Stimulated activated CD4-positive, alpha-beta T cell treated with anti-CD3 and anti-CD28 coated beads, Interleukin-1b, Interleukin-23, amount 100 ng/mL, for 24 hours (primary cell): ENCODE measurements around the gene NATD1.
"Not testable (repeated sequence)": the region's sequence is repeated elsewhere in the genome, so short reads cannot be mapped to it uniquely, and the experiment has no call there.

Experiments
- DNase-seq, 4 experiments: peaks; one replicate each; pipeline ENCODE4 v3.0.0-alpha.2; 2020; ENCODE audit warnings: low read depth in 4 of 4, low spot score in 1 of 4

NATD1 gene

DNA sequence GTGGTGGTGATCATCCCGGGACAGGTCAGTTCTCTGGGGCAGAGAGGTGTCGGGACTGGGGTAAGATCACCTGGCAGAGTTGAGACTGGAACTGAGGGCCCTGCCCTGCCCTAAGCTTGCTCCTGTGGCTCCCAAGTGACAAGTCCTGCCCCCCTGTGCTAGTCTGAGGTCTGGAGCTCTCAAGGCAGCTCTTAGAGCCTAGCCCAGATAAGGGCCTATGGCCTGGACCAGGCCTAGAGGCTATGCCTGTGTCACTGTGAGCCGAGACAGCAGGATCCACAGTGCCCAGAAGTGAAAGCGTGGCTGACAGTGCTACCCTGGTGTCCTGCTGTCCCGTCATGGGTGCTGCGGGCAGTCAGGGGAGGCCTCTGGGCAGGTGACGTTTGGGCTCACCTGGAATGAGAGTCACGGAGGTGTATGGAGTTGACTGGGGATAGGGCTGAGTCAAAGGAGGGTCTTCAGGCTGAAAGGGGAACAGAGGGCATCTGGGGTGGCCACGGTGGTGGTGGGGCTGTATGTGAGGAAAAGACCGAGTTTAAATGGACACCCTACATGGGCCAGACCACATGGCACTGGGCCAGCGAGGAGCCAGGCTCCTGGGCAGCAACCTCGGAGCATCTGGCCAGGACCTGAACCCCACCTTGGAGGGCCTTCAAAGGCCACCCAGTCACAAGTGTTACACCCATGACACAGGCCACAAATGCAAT is 5.5 kb downstream of the NATD1 start:
- DNase-seq: no peak

DNA sequence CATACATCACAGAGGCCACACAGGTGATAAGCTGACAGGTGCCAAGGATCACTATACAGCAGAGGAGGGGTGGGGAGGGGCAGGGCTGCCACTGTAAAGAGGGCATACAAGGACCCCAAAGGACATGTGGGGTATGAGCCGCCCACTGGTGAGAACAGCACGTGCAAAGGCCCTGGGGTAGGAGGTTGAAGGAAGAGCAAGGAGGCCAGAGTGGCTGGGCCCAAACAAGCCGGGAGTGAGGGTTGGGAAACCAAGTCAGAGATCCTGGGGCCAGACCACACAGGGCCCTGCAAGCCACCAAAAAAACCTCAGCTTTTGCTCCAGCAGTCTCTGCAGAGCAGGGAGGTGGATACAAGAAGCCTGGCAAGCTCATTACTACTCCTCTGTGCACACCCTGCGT is 6.5 kb downstream of the NATD1 start:
- DNase-seq: no peak

DNA sequence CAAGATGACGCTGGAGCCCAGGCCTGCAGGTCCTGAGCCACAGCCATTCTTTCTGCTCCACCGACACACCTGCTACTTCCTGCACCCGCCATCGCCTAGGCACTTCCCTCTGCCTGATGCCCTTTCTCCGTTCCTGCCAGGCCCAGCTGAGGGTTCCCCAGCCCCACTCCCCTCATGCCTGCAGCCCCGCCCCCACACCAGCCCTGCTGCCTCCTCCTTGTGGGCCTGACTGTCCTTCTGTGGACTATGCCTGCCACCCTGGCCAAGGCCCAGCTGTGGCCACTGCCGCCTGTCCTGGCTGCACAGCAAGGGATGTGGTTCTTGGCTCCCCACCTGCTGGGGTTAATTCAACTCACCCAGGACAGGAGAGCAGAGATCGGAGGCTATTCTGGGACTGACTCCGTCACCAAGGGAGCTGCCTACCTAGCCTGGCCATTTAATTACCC is 7.5 kb downstream of the NATD1 start:
- no peak for DNase-seq

DNA sequence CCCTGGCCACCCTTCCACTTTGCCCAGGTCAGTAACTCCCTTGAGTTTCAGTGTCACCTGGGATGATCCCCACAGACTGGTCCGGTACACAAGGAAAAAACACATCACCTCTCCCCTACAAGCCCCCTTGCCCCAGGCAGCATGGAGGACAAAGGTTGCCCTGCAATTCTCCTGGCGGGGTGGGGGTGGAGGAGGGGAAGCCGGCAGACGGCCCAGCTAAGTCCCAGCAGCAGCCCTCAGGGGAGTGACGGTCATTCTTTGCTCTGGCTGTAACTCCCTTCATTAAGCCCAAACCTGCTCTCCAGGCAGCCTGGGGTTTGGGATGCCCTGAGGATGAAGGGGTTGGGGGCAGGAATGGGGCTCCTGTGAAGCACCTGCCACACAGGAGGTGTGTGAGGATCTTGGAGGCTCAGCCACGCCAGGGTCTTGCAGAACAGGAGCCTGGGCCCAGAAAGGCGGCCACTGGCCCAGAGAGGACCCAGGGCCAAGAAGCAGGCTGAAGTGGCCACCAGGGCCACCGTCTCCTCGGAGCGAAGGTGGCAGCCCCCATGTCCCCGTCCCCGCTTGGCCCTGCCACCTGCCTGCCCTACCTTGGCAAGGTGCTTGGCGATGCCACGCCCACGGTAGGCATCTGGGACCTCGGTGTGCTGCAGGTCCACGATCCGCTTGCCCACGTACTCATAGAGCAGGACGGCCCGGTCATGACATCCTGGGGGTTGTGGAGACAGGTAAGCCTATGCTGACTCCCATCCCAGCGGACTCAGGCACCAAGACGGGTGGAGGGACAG is 9.5 kb downstream of the NATD1 start:
- no peak for DNase-seq

DNA sequence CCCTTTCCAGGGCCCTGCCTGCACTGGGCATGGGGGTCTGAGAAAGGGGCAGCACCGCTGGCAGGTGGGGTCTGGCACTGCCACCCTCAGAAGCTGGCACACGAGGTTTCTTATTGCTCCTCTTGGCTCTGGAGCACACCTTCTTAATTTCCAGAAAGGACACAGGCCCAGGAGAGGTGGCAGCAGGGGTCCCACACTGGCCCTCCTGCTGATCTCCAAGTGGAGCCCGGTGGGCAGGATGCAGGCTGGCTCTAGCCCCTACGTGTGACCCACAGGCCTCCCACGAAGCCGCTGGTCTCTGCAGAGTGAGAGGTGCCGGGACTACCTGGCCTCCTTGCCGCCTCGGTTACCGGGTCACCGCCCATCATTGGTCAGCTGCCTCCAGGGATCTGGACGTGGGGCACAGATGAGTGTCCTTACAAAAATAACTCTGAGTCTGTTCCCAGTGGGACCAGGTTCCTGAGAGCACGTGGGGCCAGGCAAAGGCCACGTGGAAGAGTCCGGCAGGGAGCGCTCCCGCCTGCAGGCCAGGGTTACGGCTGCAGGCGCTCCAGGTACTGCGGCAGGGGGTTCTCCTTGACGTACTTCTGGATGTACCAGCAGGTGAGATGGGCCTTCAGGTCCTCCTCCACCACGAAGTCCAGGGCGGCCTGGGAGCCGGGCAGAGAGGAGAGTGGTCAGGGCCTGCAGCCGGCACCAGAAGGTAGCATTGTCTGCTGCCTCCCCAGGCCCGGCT is 10.3 kb downstream of the NATD1 start:
- no peak for DNase-seq

DNA sequence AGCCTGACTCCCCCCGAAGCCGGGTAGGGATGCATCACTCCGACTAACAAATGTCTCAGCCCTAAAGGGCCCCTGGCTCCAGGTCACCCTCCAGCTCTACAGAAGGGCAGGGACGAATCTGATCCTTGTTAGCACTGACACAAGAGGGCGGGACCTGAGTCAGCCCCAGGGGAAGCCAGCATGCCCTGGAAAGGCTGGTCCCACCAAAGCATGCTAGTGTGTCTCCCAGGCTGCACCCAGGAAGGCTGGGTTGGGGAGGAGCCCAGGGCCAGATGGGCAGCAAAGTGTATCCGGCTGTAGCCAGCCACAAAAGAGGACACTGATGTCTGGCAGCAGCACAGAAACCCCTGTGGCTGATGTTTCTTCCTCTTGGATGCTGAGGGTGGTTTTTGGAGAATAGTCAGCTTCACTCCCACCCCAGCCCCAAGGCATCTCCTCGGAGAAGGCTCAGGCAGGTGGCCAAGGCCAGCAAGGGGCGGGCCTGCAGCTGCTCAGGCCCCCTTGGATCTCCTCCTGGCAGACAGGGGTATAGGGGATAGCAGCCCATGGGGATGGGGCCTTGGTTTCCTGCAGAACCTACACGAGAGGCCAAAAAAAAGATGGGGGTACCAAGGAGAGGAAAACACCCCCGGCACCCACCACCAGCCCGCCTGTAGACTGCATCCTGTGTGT is 11.0 kb downstream of the NATD1 start:
- no peak for DNase-seq

DNA sequence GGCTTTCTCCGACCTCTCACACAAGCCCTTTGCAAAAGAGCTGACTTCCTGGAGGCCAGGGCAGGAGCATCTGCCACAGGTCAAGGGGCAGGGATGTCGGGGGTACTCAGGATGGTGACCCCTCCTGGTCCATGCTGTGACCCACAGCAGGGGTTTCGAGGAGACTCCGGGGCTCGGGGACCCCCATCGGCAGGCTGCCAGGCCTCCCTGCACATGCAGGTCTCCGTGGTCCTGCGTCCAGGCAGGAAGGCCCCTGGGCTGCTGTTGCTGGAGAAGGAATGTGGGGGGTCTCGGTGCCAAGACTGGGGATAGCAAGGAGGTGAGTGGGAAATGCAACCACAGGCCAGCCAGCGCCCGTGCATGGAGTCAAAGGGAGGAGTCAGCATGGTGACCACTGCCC is 11.6 kb downstream of the NATD1 start:
- DNase-seq: no peak

DNA sequence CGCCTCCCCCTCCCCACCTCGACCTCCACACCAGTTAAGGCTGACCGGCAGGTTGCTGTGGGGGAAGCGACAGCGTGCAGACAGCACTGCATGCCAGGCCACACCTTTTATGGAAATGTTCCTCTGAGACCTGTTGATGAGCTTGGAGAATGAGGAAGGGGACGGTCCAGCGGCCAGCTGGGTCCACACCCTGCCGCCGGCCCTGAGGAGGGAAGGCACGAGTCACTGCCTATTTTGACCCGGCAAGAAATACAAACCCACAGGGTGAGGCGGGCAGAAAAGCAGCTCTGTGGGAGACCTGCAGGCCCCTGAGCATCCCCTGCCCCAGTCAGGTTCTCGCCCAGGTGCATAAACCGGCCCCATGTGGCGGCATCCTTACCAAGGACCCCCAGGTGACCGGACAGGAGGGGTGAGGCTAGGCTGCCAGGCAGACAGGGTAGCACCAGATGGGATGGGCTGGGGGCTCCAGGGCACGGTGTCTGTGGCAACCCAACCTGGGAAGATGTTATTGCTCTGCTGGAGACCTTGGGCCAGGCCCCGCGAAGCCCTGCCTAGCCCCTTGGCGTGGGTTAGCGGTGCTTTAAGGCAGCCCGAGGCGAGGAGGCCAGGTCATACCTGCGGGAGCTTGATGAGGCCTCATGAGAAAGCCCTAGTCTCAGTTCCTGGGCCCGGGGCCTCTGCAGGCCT is 12.7 kb downstream of the NATD1 start:
- no peak for DNase-seq

DNA sequence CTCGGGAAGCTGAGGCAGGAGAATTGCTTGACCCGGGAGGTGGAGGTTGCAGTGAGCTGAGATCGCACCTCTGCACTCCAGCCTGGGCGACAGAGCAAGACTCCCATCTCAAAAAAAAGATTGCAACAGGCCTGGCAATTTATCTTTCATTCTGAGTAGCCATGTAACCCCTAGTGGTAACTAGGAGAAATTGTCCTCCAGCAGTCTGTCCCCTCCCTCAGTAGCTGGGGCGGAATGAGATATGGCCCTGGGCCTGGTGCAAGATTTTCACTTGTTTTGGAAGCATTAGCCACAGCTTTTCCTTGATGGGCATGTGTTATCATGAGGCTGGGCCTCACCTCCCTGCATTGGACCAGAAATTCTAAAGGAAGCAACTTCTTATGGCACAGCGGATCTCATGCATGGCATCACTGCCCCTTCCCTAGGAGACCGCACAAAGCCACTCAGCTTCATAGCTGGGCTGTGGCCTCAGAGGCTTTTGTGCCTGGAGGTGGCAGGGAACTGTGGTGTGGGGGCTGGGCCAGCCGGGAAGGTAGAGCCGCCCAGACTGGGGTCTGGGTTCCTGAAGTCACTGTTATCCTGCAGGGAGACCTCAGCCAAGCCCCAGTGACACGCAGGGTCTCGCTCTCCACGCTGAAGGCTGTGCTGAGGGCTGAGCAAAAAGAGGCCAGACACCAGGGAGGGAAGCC is 13.4 kb downstream of the NATD1 start:
- DNase-seq: no peak

DNA sequence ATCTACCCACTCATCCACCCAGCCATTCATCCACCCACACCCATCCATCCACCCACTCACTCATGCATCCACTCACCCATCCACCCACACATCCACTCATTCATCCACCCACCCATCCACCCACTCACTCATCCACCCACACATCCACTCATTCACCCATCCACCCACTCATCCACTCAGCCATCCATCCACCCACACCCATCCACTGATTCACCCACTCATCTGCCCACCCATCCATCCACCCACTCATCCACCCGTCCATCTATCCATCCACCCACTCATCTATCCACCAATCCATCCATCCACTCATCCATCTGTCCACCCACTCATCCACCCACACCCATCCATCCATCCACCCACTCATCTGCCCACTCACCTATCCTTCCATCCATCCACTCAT is 17.3 kb downstream of the NATD1 start:
- no peak for DNase-seq

DNA sequence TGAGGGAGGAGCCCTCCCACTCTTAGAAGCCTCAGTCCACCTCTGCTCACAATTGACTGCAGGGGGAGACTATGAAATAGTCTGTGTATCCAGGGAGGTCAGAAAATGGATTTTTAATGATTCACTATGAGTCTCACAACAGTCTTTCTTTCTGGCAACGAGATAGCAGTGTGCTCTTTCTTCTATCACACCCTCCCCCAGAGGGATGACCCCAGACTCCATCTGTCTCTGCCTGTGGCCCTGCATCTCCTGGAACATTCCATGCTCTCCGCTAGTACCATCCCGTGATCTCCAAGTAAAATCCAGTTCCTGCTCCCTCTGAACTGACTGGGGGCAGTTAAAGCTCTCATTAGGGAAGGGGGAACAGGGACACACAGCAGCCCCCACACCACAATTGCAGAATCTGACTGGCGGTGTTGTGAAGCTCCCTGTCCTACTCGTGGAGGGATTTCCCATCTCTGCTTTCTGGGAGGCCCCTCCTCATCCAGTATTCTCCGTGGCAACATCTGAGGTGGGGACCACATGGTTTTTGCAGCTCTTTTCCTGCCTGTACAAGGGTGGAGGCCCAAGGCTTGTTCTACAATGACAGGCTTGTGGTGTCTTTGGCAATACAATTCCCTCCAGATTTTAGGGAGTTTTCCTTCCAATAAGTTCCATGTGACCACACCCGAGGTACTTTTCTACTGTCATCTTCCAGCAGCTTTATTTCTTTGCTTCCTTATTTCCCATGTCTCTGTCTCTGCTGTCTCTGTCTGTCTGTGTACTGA is 19.4 kb downstream of the NATD1 start:
- DNase-seq: no peak

DNA sequence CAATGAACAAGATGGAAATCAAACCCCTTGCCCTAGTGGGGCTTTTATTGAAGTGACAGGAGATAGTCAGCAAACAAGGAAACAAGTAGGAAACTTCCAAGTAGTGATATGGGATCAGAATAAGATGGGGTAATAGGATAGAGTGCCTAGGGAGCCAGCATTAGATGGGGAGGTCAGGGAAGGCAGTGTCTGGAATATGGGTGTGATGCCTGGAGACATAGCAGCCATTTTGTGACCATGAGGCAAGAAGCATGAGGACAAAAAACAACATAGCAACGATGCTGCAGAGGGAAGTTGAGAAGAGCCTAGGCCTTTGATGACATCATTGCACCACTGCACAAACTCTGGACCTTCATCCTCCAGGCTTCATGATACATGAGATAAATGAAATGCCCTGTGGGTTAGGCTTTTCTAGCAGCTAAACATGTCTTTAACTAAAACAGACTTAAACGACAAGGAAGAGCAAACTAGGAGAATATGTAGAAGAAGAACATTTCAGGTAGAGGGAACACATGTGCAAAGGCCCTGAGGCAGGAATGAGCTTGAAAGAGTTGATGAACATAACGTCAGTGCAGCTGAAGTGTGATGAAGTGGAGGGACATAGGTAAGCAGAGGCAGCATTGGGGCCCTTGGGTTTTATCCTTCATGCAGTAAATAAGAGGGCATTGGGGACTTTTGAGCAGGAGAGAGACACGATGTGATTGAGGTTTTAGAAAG is 21.0 kb downstream of the NATD1 start:
- no peak for DNase-seq

DNA sequence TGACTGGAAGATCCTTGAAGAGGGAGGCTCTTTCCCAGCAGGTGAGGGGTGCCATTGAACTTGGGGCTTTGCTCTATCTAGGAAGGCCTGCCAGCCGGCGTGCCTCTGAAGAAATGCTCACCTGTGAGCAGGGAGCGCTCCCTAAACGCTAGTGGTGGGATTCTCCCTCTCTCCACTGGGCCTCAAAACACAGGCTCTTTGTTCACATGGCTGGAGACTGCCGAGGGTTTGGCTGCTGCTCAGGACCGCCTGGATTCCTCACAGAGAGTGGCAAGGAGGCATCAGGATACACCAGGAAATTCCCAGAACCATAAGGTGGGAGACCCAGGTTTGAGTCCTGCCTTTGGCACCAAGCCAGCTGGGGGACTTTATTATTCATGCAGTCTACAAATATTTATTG is 21.7 kb downstream of the NATD1 start:
- no peak for DNase-seq

DNA sequence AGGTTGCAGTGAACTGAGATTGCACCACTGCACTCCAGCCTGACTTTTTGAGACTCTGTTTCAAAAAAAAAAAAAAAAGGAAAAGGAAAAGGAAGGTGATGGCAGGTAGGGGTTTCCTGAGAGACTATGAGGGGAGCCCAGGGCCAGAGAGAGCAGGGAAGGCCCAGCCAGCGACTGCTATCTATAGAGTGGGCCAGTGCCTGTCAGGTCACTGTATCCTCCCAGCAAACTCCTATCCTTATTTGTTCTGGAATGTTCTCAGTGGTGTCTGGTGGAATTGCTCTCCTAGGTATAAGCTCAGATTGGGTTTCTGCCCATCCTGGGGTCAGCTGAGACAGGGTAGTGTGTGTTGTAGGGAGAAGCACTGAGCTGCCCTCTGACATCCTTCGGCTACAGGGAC is 24.4 kb downstream of the NATD1 start:
- no peak for DNase-seq

DNA sequence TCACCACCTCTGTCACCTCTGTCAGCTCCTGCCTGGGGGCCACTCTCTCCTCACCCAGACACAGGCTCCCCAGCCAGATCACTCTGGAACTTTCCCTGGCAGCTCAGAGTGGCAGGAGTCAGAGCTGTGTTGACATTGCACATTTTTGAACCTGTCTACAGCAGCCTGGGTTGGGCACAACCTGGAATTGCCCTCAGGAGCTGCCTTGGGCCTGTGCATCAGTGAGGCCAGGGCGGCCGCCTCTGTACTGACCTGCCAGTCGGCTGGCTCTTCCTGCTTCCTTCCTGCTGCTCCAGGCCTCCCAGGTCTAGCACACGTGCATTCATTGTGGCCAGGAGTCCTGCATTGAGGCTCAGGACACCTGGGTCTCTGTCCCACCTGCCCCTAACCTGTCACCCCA is 25.1 kb downstream of the NATD1 start:
- DNase-seq: no peak

DNA sequence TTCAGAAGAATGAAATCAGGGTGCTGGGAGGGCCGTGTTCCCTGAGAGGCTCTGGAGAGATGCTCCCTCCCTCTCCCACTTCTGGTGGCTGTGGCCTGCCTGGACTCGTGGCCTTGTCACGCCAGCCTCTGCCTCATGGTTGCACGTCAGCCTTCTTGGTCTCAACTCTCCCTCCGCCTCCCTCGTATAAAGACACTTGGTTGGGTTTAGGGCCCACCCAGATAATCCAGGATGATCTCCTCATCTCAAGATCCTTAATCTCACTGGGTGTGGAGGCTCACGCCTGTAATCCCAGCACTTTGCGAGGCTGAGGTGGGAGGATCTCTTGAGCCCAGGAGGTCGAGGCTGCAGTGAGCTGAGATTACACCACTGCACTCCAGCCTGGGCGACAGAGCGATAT is 25.9 kb downstream of the NATD1 start:
- DNase-seq: not testable (repeated sequence)

DNA sequence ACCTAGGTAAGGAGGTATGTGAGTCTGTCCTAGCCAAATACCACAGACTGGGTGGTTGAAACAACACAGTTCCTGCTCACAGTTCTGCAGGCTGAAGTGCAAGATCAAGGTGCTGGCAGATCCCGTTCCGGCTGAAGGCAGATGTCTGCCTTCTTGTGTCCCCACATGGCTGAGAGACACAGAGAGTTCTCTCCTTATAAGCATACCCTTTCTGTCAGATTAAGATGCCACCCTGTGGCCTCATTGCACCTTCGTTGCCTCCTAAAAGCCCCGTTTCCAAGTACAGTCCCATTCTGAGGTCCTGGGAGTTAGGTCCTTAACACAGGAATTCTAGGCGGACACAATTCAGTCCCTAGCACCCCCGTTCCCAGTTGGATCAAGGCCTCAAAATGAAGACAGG is 30.1 kb downstream of the NATD1 start:
- no peak for DNase-seq

DNA sequence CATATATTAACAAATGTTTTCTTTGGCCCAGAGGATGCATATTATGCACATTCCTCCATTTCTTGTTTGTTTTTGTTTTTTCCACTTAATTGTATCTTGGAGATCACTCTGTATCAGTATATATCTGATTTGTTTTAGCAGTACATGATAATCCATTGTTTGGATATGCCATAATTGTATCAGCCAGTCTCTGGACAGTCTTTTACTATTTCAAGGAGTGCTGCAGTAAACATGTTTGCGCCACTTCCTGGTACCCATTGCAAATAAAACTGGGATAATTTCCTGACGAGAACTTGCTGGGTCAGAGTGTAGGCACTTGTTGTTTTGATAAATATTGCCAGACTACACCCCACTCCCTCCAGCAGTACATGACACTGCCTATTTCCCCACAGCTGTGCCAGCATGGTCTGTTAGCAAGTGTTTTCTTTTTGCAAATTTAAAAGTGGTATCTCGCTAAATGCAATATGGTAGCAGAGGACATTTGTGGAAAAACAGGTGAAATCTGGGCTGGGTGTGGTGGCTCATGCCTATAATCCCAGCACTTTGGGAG is 34.3 kb downstream of the NATD1 start:
- no peak for DNase-seq

DNA sequence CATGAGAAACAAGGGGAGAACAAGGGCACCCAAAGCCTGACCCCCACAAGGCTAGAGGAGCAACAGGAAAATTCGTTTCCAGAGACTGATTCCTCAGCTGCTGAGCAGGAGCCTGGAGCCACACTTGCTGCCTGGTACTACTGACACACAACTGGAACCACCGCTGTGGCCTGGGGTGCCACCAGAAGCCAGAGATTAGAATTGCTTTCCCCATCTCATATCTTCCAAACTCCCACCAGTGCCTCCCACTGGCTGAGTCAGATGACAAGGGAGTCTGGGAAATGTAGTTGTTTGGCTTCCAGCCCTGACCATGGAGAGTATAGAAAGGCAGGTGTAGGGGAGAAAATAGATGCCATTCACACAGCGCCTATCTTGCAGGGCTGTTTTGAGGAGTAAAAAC is 35.1 kb downstream of the NATD1 start:
- DNase-seq: peak in 1 of 4 experiments; percentile 24
